Measurements from ENCODE around the gene IL18R1. TPM values are rescaled to one million over a fixed set of nuclear protein-coding genes. Genes with fewer than 3 reads are reported as not detected.
"Not testable (repeated sequence)": the region's sequence is repeated elsewhere in the genome, so short reads cannot be mapped to it uniquely, and the experiment has no call there.

IL18R1 gene
- total and polyA plus RNA-seq, 11 donors = 0.50 to 4.3 (median 1.8) TPM

- Histone ChIP-seq H3K36me3 (no peaks in the 10 kb centered on the region), H3K4me1 (peaks cover 0 to 6% (median 0%) of the 10 kb centered on the region in 12 donors), H3K4me3 (no peak overlapping the region), H3K27ac (no peak overlapping the region), H3K9me3 (no peaks in the 10 kb centered on the region), H3K27me3 (no peaks in the 10 kb centered on the region)
- WGBS, 4 donors = 26 to 34% (median 32%) methylated on average over 2 of the region's 2 CpGs
- DNase-seq = no peak
- TF ChIP-seq CTCF (IDR thresholded peaks at IDR 0.05) (no peak), POLR2A (IDR thresholded peaks at IDR 0.05) (no peak)
- ATAC-seq = no peak
- intact Hi-C loops (cut with DNase I) = no loop called here
These were observed 37.9 kb upstream of the IL18R1 start for GRCh38 chr2:102317715-102318114.

GRCh38 chr2:102318437-102318836 is 37.2 kb upstream of the IL18R1 start:
- no peaks in the 10 kb centered on the region for H3K27me3 ChIP-seq
- TF ChIP-seq CTCF (IDR thresholded peaks at IDR 0.05) (no peak), POLR2A (IDR thresholded peaks at IDR 0.05) (no peak)
- no peaks in the 10 kb centered on the region for H3K36me3 ChIP-seq
- whole genome bisulfite sequencing, 4 donors = 88 to 90% (median 89%) methylated on average over 2 of the region's 2 CpGs
- H3K4me3 ChIP-seq = no peak overlapping the region
- DNase-seq (no peak), ATAC-seq (no peak)
- H3K27ac ChIP-seq = no peak overlapping the region
- intact Hi-C loops (cut with DNase I) = no loop called here
- H3K4me1 ChIP-seq = peaks cover 0 to 6% (median 0%) of the 10 kb centered on the region in 12 donors
- no peaks in the 10 kb centered on the region for H3K9me3 ChIP-seq

GRCh38 chr2:102321941-102322719 is 33.5 kb upstream of the IL18R1 start:
- Histone ChIP-seq H3K9me3 (peaks cover 0 to 4% (median 0%) of the 10 kb centered on the region in 12 donors), H3K27ac (peak overlapping the region in 4 of 12 donors; percentile 14 to 44 (median 32)), H3K36me3 (no peaks in the 10 kb centered on the region), H3K4me1 (peaks cover 0 to 6% (median 0%) of the 10 kb centered on the region in 12 donors), H3K27me3 (no peaks in the 10 kb centered on the region), H3K4me3 (no peak overlapping the region)
- intact Hi-C loops (cut with DNase I) = no loop called here
- no peak for TF ChIP-seq CTCF (IDR thresholded peaks at IDR 0.05)
- no peak for TF ChIP-seq POLR2A (IDR thresholded peaks at IDR 0.05)
- no peak for ATAC-seq
- no peak for DNase-seq
- WGBS, 4 donors = 43 to 65% (median 57%) methylated on average over 6 of the region's 6 CpGs

GRCh38 chr2:102324914-102325313 is 30.7 kb upstream of the IL18R1 start:
- H3K4me3 ChIP-seq; DNase-seq; ATAC-seq; H3K27ac ChIP-seq; H3K9me3 ChIP-seq; intact Hi-C loops (cut with DNase I); H3K27me3 ChIP-seq; H3K36me3 ChIP-seq; H3K4me1 ChIP-seq: not testable (repeated sequence)
- WGBS, 4 donors = 85 to 89% (median 87%) methylated on average over 5 of the region's 5 CpGs
